ENCODE results near the gene WDR45B. TPM values are rescaled to one million over a fixed set of nuclear protein-coding genes. Genes with fewer than 3 reads are reported as not detected.
A peak's percentile ranks its signal among the peaks of the same experiment; 100 is the strongest.
"Not testable (repeated sequence)": the region's sequence is repeated elsewhere in the genome, so short reads cannot be mapped to it uniquely, and the experiment has no call there.

WDR45B gene
- total RNA-seq, 1 donor from 2014 or later = 34.3 TPM

- intact Hi-C loops (cut with DNase I); DNase-seq: not testable (repeated sequence)
Observed at GRCh38 chr17:82575581-82576221, 72.5 kb downstream of the WDR45B start.

GRCh38 chr17:82574041-82574440, 74.2 kb downstream of the WDR45B start:
- ATAC-seq (ENCODE audit: poor library complexity) = no peak
- intact Hi-C loops (cut with DNase I) = no loop called here
- no peak for DNase-seq

More at GRCh38 chr17:82575581-82576221, 72.5 kb downstream of the WDR45B start:
- ATAC-seq (ENCODE audit: poor library complexity) = not testable (repeated sequence)

GRCh38 chr17:82571855-82572254, 76.4 kb downstream of the WDR45B start:
- DNase-seq (no peak), ATAC-seq (ENCODE audit: poor library complexity) (no peak)
- intact Hi-C loops (cut with DNase I) = no loop called here

GRCh38 chr17:82570277-82570676, 78.0 kb downstream of the WDR45B start:
- ATAC-seq (ENCODE audit: poor library complexity) (peak; percentile 7), DNase-seq (no peak)
- intact Hi-C loops (cut with DNase I) = no loop called here

- intact Hi-C loops (cut with DNase I) = no loop called here
- ATAC-seq (ENCODE audit: poor library complexity) = no peak
- DNase-seq = no peak
Observed at GRCh38 chr17:82569621-82570020, 78.6 kb downstream of the WDR45B start.

- intact Hi-C loops (cut with DNase I) = no loop called here
- DNase-seq = no peak
- ATAC-seq (ENCODE audit: poor library complexity) = peak; percentile 67
Observed at GRCh38 chr17:82568997-82569393, 79.2 kb downstream of the WDR45B start.

- intact Hi-C loops (cut with DNase I) = no loop called here
- no peak for ATAC-seq (ENCODE audit: poor library complexity)
- no peak for DNase-seq
Observed at GRCh38 chr17:82567286-82567685, 81.0 kb downstream of the WDR45B start.

GRCh38 chr17:82566129-82566960, 81.9 kb downstream of the WDR45B start:
- ATAC-seq (ENCODE audit: poor library complexity) (peak; percentile 23), DNase-seq (no peak)
- intact Hi-C loops (cut with DNase I) = no loop called here

- no peak for ATAC-seq (ENCODE audit: poor library complexity)
Observed at GRCh38 chr17:82565551-82565950, 82.7 kb downstream of the WDR45B start.

More at GRCh38 chr17:82565551-82565950, 82.7 kb downstream of the WDR45B start:
- no peak for DNase-seq
- intact Hi-C loops (cut with DNase I) = no loop called here

Small RNA genes within 50 kb of the gene (microRNA-seq; reads per million reads assigned to microRNA genes)
- not detected for gene MIR4525

Other genes starting within 250 kb of the WDR45B start
- 14.8 TPM for gene HEXD, start 230.1 kb downstream of the WDR45B start, total RNA-seq
- gene OGFOD3, start 229.9 kb downstream of the WDR45B start, total RNA-seq = 29.9 TPM
- gene CYBC1, start 197.7 kb downstream of the WDR45B start, total RNA-seq = 26.6 TPM
- gene NARF, start 189.7 kb downstream of the WDR45B start, total RNA-seq = 73.4 TPM
- 34.3 TPM for gene FOXK2, start 128.7 kb downstream of the WDR45B start, total RNA-seq
- 20.7 TPM for gene RAB40B, start 50.3 kb upstream of the WDR45B start, total RNA-seq
- gene FN3KRP, start 68.3 kb upstream of the WDR45B start, total RNA-seq = 13.2 TPM
- 80.2 TPM for gene FN3K, start 87.2 kb upstream of the WDR45B start, total RNA-seq
- 45.1 TPM for gene TBCD, start 103.6 kb upstream of the WDR45B start, total RNA-seq
- 0.13 TPM for gene ZNF750, start 191.6 kb upstream of the WDR45B start, total RNA-seq